BJ (cell line): ENCODE data around the gene TINAGL1. TPM values are rescaled to one million over a fixed set of nuclear protein-coding genes. Genes with fewer than 3 reads are reported as not detected.

Experiments
- CTCF ChIA-PET: fragments of 350-600 bp; formaldehyde crosslinking; extraction: SDS; loops from one replicate; lab custom pipeline; 2021; ENCODE audit warnings: antibody characterized with exemption, inconsistent platforms; lab: Yijun Ruan, JAX
- POLR2A ChIA-PET: fragments of 300-600 bp; sonication (Branson Sonifier 250); formaldehyde crosslinking; extraction: SDS; loops from one replicate; lab custom pipeline; 2021; ENCODE audit warnings: antibody characterized with exemption; lab: Charles Lee
- DNase-seq: peaks from one replicate; pipeline ENCODE4 v3.0.0-alpha.2; 2011; ENCODE audit warnings: low read depth
- H3K27me3 ChIP-seq: 2 replicates; pipeline ENCODE4 v1.6.0; 2011; ENCODE audit warnings: low read length; ENCODE audit not compliant: control insufficient read depth, insufficient read depth
- H3K36me3 ChIP-seq: 2 replicates; pipeline ENCODE4 v1.5.1; 2011; ENCODE audit warnings: low read length; ENCODE audit not compliant: control insufficient read depth, insufficient read depth
- H3K4me3 ChIP-seq: 2 replicates; pipeline ENCODE4 v1.5.1; 2011; ENCODE audit warnings: low read depth, mild to moderate bottlenecking, control low read depth, low read length
- CTCF ChIP-seq: IDR thresholded peaks from 2 replicates; pipeline ENCODE4 v1.5.1; 2011; ENCODE audit warnings: low read depth, mild to moderate bottlenecking, control low read depth, inconsistent platforms, low read length, moderate library complexity; ENCODE audit not compliant: insufficient read depth
- polyA plus RNA-seq: library from polyadenylated mRNA; depleted of rRNA; stranded (reverse); fragments of >200 nt; gene quantifications from 2 replicates; pipeline ENCODE4 v1.2.3, GENCODE V29; 2011; rRNA removed

The TINAGL1 gene
- polyA plus RNA-seq, 1 experiment: 39.0 TPM

GRCh38 chr1:31628931-31629556 lies 52.7 kb downstream of the TINAGL1 start:
- peaks cover 32% of the 10 kb centered on the region for H3K36me3 ChIP-seq
- H3K27me3 ChIP-seq: no peaks in the 10 kb centered on the region
- no peak for DNase-seq
- ChIA-PET POLR2A (no interaction called here), CTCF (interaction anchor here (0.9 to 5.6 kb wide), 4 partner anchors 10 to 159 kb away, joined by 3 to 29 read pairs (median 4); no protein-coding TSS in a partner anchor)
- H3K4me3 ChIP-seq: no peak overlapping the region
- no peak for TF ChIP-seq CTCF

GRCh38 chr1:31632649-31633048 lies 56.3 kb downstream of the TINAGL1 start:
- DNase-seq: no peak
- ChIA-PET POLR2A (no interaction called here), CTCF (interaction anchor here (1.1 kb wide), 2 partner anchors 41 to 65 kb away, joined by 3 read pairs; no protein-coding TSS in a partner anchor)
- Histone ChIP-seq H3K4me3 (no peak overlapping the region), H3K27me3 (no peaks in the 10 kb centered on the region), H3K36me3 (peaks cover 33% of the 10 kb centered on the region)
- TF ChIP-seq CTCF: no peak

DNA sequence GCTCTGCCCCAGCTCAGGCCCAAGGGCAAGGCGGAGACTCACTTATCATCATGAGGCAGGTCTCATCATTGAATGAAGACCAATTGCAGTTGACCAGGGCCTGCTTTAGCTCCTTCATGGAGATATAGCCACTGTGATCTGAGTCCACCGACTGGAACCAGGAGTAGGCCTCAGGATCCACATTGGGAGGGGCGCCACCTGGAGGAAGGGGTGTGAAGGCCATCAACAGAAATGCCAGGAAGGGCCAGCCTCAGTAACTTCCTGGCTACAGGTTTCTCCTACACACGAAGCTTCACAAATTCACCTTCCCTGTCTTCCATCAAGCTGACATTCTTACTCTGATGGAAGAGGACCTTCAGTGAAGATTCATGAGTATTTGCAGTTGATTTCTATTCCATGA lies 56.8 kb downstream of the TINAGL1 start:
- TF ChIP-seq CTCF: peak; percentile 63
- Histone ChIP-seq H3K36me3 (peaks cover 32% of the 10 kb centered on the region), H3K27me3 (no peaks in the 10 kb centered on the region), H3K4me3 (no peak overlapping the region)
- ChIA-PET CTCF (interaction anchor here (0.7 to 1.2 kb wide), 4 partner anchors 10 to 65 kb away, joined by 3 read pairs; no protein-coding TSS in a partner anchor), POLR2A (no interaction called here)
- no peak for DNase-seq

Other genes with a start within 250 kb of the TINAGL1 start
- gene FABP3, start 203.4 kb upstream of the TINAGL1 start, polyA plus RNA-seq: 9.0 and 11.7 TPM in 2 replicates
- 73.7 and 109 TPM in 2 replicates for gene SERINC2, start 163.3 kb upstream of the TINAGL1 start, polyA plus RNA-seq
- not detected in 2 replicates for gene HCRTR1, start 41.2 kb downstream of the TINAGL1 start, polyA plus RNA-seq
- gene PEF1, start 68.4 kb downstream of the TINAGL1 start, polyA plus RNA-seq: 111 and 145 TPM in 2 replicates
- 88.3 and 123 TPM in 2 replicates for gene COL16A1, start 127.5 kb downstream of the TINAGL1 start, polyA plus RNA-seq
- 6.4 and 9.2 TPM in 2 replicates for gene ADGRB2, start 187.8 kb downstream of the TINAGL1 start, polyA plus RNA-seq
- gene SPOCD1, start 239.5 kb downstream of the TINAGL1 start, polyA plus RNA-seq: 92.8 and 169 TPM in 2 replicates